Breast epithelium (tissue), 3 donors: ENCODE results near the gene ITGAX.

Experiments used
- CTCF ChIP-seq, 3 donors: fragments of 450-650 bp; IDR thresholded peaks; one replicate each; pipeline ENCODE4 v1.5.1; 2016 to 2017; ENCODE audit warnings: antibody characterized with exemption in 3 of 3, mild to moderate bottlenecking in 3 of 3, moderate library complexity in 3 of 3
- POLR2A ChIP-seq: fragments of 450-650 bp; IDR thresholded peaks from one replicate; pipeline ENCODE4 v1.6.1; 2016; ENCODE audit warnings: antibody characterized with exemption, mild to moderate bottlenecking, moderate library complexity

- TF ChIP-seq CTCF (IDR thresholded peaks at IDR 0.05) (no peak), POLR2A (no peak)
Measured at GRCh38 chr16:31430380-31431052, 75.5 kb downstream of the ITGAX start.
